Glutamatergic neuron (in vitro differentiated cells): ENCODE results near the gene CCT5. TPM values are rescaled to one million over a fixed set of nuclear protein-coding genes. Genes with fewer than 3 reads are reported as not detected.

Source experiments
- DNase-seq: peaks from one replicate; pipeline ENCODE4 v3.0.0; 2022
- H3K27ac Mint-ChIP-seq: one replicate; pipeline ENCODE4 v1.8.0; 2020; ENCODE audit warnings: mild to moderate bottlenecking, mixed read lengths, inconsistent platforms; ENCODE audit not compliant: unreplicated experiment
- H3K27me3 Mint-ChIP-seq: one replicate; pipeline ENCODE4 v1.8.0; 2020; ENCODE audit warnings: mild to moderate bottlenecking, moderate library complexity, mixed read lengths, inconsistent platforms; ENCODE audit not compliant: unreplicated experiment
- H3K36me3 Mint-ChIP-seq: one replicate; pipeline ENCODE4 v1.8.0; 2020; ENCODE audit warnings: mild to moderate bottlenecking, mixed read lengths, inconsistent platforms; ENCODE audit not compliant: unreplicated experiment
- H3K4me1 Mint-ChIP-seq: one replicate; pipeline ENCODE4 v1.8.0; 2020; ENCODE audit warnings: mild to moderate bottlenecking, low read depth, mixed read lengths, inconsistent platforms; ENCODE audit not compliant: unreplicated experiment
- H3K4me3 Mint-ChIP-seq: one replicate; pipeline ENCODE4 v1.8.0; 2020; ENCODE audit warnings: mild to moderate bottlenecking, mixed read lengths, inconsistent platforms; ENCODE audit not compliant: unreplicated experiment
- H3K9me3 Mint-ChIP-seq: one replicate; pipeline ENCODE4 v1.8.0; 2020; ENCODE audit warnings: mild to moderate bottlenecking, moderate library complexity, mixed read lengths, inconsistent platforms; ENCODE audit not compliant: unreplicated experiment
- CTCF ChIP-seq: fragments of 200-600 bp; sonication (generic); IDR thresholded peaks from one replicate; pipeline ENCODE4 v1.5.0; 2021; ENCODE audit not compliant: partially characterized antibody, unreplicated experiment
- total RNA-seq: library from RNA; stranded (reverse); fragmentation: NEBNext Ultra II Directional; extraction: Animal tissue kit (Norgen Biotek cat#: 25700); gene quantifications from one replicate; pipeline ENCODE4 v1.2.1, GENCODE V29; 2021; ENCODE audit not compliant: unreplicated experiment

CCT5 gene
- total RNA-seq, 1 donor from 2014 or later = 284 TPM

- no peak overlapping the region for H3K4me3 Mint-ChIP-seq
- TF ChIP-seq CTCF = no peak
- H3K9me3 Mint-ChIP-seq = peaks cover 4% of the 10 kb centered on the region
- DNase-seq = no peak
- peaks cover 19% of the 10 kb centered on the region for H3K4me1 Mint-ChIP-seq
- peak overlapping the region; percentile 10 for H3K27ac Mint-ChIP-seq
- H3K36me3 Mint-ChIP-seq = no peaks in the 10 kb centered on the region
- H3K27me3 Mint-ChIP-seq = peaks cover 5% of the 10 kb centered on the region
These were observed 27.9 kb downstream of the CCT5 start for GRCh38 chr5:10277773-10278630.

- Mint-ChIP-seq H3K36me3 (no peaks in the 10 kb centered on the region), H3K27ac (peak overlapping the region; percentile 10), H3K4me1 (peaks cover 19% of the 10 kb centered on the region), H3K27me3 (peaks cover 5% of the 10 kb centered on the region), H3K4me3 (no peak overlapping the region), H3K9me3 (peaks cover 3% of the 10 kb centered on the region)
- no peak for DNase-seq
- TF ChIP-seq CTCF = no peak
These were observed 28.7 kb downstream of the CCT5 start for GRCh38 chr5:10278658-10279279.

GRCh38 chr5:10279328-10279727, 29.2 kb downstream of the CCT5 start:
- no peak for TF ChIP-seq CTCF
- no peak for DNase-seq
- peaks cover 19% of the 10 kb centered on the region for H3K4me1 Mint-ChIP-seq
- H3K4me3 Mint-ChIP-seq = no peak overlapping the region
- no peaks in the 10 kb centered on the region for H3K36me3 Mint-ChIP-seq
- H3K9me3 Mint-ChIP-seq = peaks cover 1% of the 10 kb centered on the region
- peaks cover 5% of the 10 kb centered on the region for H3K27me3 Mint-ChIP-seq
- no peak overlapping the region for H3K27ac Mint-ChIP-seq

- Mint-ChIP-seq H3K9me3 (peaks cover 1% of the 10 kb centered on the region), H3K36me3 (no peaks in the 10 kb centered on the region), H3K27ac (no peak overlapping the region), H3K4me3 (no peak overlapping the region), H3K27me3 (peaks cover 3% of the 10 kb centered on the region), H3K4me1 (peaks cover 19% of the 10 kb centered on the region)
- DNase-seq = no peak
- no peak for TF ChIP-seq CTCF
These were observed 30.0 kb downstream of the CCT5 start for GRCh38 chr5:10279925-10280720.
